Stimulated activated CD8-positive, alpha-beta memory T cell treated with anti-CD3 and anti-CD28 coated beads, Interleukin-2, amount 100 ng/mL, for 1 hour (primary cell): ENCODE measurements around the gene ATF7IP.
"Not testable (repeated sequence)": the region's sequence is repeated elsewhere in the genome, so short reads cannot be mapped to it uniquely, and the experiment has no call there.

Experiments
- DNase-seq, 2 donors: peaks; one replicate each; pipeline ENCODE4 v3.0.0-alpha.2; 2020; ENCODE audit warnings: low read depth in 2 of 2

ATF7IP gene

DNA sequence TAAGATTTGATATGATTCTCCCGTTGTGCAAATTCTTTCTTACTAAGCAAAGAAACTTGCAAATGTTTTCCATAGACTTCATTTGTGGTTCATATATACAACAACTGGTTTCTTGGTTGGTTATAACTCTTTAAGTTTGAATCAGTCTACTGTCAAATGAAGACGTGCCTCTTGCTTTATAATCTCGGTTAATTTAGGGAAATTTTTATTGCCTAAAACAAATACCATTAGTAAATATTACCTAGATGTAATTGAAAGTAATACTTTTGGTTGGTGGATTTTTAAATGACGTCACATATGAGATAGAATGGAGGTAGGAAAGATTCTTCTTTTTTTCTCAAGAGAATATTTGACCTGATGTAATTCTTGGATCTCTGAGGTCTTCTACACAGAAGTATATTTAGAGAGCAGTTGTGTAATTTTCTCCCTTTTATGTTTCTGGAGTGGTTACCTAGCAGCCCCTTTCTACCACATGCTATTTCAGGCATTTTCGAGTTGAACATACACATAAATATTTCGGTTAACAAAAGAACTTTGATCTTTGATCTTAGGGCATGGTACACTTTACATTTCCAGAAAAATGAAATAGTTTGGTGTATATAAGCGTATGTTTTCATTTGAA lies 1.7 kb downstream of the ATF7IP start:
- no peak for DNase-seq

- DNase-seq: no peak
Observed at GRCh38 chr12:14369311-14369710, 3.8 kb downstream of the ATF7IP start.

- no peak for DNase-seq
Observed at GRCh38 chr12:14373217-14373616, 7.7 kb downstream of the ATF7IP start.

DNA sequence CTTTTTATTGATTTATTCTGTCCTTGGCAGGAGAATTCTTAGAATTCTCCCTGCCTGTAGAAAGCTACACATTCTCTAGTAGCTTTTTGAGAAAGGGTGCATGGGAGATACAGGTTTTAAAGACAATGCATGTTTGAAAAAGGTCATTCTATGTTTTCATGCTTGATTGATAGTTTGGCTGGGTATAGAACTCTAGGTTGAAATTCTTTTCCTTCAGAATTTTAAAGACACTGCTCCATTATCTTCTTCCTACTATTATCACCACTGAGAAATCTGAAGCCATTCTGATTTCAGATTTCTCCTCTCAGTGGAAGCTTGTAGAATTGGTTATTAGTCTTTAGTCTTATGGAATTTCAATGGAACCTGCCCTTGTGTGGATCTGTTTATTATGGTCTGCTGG lies 14.0 kb downstream of the ATF7IP start:
- DNase-seq: no peak

DNA sequence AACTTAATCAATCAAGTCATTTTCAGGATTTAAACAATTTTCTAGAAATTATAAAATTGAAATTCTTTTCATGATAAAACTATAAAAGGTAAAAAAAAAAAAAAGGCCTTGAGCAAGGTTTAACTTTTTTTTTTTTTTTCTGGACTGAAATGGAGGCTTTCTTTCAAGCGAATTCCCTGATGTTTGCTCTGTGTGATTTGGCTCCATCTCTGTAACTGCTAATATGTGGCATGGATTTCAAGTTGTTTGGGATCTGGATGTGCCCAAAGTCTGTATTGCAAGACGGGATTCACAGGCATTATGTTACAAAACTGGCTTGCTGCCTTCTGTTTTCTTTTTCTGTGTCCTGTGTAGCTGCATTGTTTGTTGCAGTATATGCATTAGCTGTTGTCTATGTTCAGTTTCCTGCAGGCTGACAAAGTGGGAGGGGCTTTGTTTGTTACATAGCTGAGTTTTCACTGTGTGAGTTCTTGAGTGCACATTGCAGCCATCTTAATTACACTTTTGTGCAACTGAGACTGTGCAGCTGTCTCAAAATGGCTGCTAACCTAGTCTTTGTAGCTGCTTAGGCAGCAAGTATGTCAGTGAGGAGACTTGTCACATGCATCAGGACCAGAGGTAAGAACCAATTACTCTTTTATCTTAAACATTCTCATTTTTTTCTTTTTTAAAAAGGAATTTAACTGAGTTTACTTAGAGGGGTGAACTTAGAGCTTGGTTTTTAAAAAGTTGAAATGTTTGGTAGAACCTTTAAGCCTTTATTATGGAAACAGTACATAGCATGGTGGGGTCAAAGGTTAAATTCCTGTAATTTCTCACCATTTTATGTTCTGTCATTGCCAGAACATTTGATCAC lies 19.5 kb downstream of the ATF7IP start:
- DNase-seq: peak in 1 of 2 donors; percentile 26

DNA sequence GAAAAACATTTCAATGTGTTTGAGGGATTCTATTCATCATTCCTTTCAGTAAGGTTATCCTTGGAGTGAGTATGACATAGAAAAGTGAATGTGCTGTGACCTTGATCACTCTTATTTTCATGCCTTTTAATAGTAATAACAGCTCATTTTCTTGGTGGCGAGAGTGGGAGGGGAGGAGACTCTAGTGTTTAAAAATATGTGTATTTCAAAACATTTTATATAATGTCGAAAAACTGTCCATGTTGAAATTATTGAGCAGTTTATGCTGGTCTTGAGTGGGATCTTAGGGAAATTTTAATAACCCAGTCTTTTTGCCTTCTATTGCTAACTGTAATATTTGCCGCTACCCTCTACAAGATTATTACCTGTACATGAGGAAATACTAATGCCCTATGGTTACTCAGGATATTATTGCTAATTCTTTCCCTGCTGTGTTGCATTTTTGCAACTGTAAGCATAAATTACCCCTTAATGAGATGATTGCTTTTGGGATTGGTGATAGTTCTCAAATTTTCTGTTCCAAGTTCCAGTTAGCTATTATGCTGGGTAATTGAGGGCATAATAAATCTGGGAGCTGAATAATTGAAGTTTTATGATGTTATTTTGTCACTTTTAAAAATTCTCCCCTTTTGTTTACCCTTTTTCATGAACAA lies 21.9 kb downstream of the ATF7IP start:
- no peak for DNase-seq

DNA sequence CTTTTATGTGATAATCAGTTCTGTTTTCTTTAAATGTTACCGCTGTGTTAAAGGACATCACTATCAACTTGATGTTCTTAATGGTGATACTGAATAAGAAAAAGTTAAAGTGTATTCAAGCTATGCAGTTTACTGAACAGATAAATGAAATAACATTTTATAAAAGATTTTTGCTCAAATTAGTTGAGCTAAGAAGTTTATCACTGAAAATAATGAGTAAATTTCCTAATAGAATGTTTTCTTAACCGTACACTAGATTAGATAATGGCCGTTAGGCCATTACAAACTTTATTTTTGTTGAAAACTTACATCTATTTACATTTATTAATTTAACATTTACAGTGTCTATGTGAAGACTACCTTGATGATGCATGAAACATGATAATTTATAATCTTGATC lies 25.0 kb downstream of the ATF7IP start:
- no peak for DNase-seq

DNA sequence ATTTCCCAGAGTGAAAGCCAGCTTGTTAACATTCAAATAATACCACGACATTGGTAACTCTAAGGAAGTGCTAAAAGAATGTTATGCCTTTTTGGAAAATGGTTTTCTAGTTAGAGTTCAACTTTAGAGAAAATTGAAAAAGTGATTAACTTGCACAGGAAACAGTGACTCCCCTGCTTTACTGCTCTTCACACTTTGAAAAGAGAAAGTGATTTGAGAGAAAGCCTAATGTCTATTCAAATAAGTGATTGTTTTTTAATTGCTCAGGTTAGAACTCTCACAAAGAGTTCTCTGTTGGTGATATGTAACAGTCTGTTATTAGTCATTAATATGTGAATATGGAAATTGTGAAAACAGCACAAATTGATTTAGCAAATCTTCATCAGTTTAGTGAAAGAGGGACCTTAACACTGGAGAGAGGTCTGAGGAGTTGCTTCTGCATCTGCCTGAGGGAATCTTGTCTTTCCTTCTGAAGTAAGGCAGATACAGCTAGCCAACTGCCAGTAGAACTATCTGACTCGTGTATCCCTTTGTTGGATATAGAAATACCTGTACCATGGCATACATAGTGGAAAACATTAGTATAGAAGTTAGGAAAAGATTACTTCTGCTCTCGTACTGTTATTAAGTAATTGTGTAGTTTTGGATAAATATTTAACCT lies 25.5 kb downstream of the ATF7IP start:
- no peak for DNase-seq

- no peak for DNase-seq
Observed at GRCh38 chr12:14393751-14394150, 28.3 kb downstream of the ATF7IP start.

DNA sequence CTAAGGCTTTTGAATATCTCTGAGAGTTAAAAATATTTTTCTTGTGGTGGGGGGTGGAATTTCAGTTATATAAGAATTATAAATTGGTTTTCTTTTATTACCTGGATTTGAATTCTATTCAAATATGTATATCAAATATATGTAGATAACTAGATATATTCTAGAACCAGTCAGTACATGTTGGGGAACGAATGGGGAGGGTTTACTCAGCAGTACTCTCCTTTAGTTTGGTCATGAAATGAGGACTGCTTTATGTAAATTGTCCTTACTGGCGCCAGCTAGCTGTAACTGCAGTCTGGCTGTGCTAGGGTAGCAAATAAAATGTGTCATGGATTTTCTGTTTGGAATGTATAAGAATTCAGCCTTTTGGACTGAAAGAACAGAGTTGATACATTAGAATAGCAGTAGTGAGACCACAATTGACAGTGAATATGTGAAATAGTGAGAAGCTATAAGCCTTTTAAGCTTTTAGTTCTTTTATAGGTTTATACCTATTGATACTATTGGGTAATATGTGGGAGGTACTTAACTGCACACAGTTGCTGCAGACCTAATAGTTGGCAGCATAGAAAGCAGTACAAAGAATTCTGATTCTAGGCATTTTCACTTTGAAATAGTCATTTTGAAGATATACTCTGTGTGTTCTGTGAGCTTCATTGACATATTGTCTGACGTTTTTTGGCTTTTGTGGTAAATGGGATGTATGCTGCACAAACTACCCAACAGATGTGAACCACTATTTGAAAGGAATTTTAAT lies 29.0 kb downstream of the ATF7IP start:
- no peak for DNase-seq

DNA sequence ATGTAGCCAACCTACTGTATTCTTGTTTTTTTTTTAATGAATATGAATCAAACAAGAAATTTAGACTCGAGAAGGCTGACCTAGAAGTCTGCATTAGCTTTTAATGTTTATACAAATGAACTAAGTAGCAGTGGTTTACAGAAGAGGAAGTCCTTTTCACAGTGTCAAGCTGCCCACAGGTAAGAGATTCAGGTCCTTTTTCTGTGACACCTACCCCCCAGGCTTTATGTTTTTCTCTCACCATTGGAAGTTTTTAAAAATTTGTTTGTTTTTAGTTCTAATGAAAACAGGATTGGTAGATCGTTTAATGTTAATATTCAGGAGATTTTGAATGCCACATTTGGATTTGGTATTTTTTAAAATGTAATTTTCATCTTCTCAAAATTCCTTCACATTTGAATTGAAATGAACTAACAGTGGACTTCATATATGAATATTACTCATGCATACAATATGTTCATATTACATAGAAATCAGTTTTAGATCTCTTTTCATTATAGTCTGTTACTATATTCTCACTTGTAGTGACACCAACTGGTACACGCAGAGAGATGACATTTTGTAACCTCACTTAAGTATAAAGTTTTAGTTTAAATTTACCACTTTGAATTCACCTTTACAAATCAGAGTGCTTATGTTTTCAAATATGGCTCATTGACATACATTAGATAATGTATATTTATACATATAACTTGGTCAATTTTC lies 29.7 kb downstream of the ATF7IP start:
- no peak for DNase-seq

- no peak for DNase-seq
Observed at GRCh38 chr12:14396071-14396470, 30.6 kb downstream of the ATF7IP start.

- DNase-seq: no peak
Observed at GRCh38 chr12:14399871-14400270, 34.4 kb downstream of the ATF7IP start.

GRCh38 chr12:14400599-14400998 lies 35.1 kb downstream of the ATF7IP start:
- no peak for DNase-seq

DNA sequence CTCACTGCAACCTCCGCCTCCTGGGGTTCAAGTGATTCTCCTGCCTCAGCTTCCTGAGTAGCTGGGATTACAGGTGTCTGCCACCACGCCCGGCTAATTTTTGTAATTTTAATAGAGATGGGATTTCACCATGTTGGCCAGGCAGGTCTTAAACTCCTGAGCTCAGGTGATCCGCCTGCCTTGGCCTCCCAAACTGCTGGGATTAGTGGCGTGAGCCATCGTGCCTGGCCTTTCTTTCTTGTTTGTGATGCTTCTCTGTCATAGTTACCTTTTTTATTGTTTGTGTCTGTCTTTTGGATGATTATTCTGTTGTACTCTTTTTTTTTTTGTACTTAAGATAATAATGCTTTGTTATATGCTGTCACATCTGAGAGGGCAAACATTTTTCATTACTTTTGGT lies 35.8 kb downstream of the ATF7IP start:
- DNase-seq: not testable (repeated sequence)

- no peak for DNase-seq
Observed at GRCh38 chr12:14402697-14403096, 37.2 kb downstream of the ATF7IP start.

- no peak for DNase-seq
Observed at GRCh38 chr12:14403293-14403692, 37.8 kb downstream of the ATF7IP start.

DNA sequence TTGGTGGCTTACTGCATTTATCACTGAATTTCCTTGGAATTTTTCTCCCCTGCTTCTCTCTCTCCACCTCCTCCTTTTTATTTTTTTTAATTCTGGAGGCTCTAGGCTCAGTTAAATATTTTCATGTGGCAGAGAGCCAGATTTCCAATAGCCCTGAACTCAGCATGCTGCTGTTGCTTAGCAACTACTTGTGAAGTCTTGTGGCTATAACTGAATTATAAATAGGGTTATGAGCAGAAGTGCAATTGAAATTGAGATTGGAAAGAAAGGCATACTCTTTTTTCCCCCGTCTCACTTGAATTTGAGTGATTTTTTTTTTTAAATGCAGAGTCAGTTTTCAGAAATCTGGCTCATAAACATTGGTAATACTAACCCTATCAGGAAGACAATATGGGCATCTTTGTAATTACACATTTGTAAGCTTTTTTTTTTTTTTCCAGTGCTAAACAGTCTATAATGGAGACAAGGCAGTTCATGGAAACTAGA lies 38.3 kb downstream of the ATF7IP start:
- DNase-seq: no peak

- DNase-seq: not testable (repeated sequence)
Observed at GRCh38 chr12:14405407-14405806, 39.9 kb downstream of the ATF7IP start.

DNA sequence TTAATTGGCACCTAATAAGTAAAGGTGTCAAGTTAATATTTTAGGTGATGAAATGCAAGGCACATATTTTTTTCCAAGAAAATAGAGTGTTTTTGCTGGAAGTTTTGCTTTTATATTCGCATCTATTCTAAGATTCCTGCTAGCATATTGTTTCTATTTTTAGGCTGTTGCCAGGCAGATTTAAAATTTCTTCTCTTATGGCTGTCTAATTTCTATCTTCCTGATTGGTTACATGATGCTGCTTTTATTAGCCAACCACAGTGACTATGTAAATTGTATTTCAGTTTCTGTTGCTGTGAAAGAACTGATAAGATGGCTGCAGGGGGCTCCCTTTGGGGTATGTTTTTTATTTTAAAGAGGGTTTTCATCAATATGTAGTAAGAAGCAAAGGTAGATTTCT lies 42.7 kb downstream of the ATF7IP start:
- DNase-seq: no peak

DNA sequence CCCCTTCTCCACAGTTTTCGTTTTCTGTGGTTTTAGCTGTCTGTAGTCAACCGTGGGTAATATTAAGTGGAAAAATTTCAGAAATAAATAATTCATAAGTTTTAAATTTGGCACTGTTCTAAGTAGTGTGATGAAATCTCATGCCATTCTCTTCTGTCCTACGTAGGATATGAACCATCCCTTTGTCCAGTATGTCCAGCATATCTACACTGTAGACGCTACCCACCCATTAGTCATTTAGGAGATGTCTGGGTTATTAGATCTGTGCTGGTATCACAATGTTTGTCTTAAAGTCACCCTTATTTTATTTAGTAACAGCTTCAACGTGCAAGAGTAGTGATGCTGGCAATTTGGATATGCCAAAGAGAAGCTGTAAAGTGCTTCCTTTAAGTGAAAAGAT lies 44.7 kb downstream of the ATF7IP start:
- DNase-seq: no peak
